WTC11 (cell line): Measurements from ENCODE around the gene PDE8B. TPM values are rescaled to one million over a fixed set of nuclear protein-coding genes. Genes with fewer than 3 reads are reported as not detected.

Experiments used
- ATAC-seq: fragments of 200-7000 bp; cut with Tn5 transposase; 2 replicates; pipeline ENCODE4 v1.10.0; 2021; ENCODE audit warnings: mild to moderate bottlenecking, moderate library complexity
- CTCF ChIA-PET: fragments of 300-600 bp; sonication (Branson Sonifier 250); formaldehyde crosslinking; loops from one replicate; lab custom pipeline; 2021; ENCODE audit warnings: antibody characterized with exemption; lab: Charles Lee
- POLR2A ChIA-PET: fragments of 350-600 bp; sonication (Branson Sonifier 250); formaldehyde crosslinking; loops from one replicate; lab custom pipeline; 2021; ENCODE audit warnings: antibody characterized with exemption; lab: Charles Lee
- DNase-seq: peaks from one replicate; pipeline ENCODE4 v3.0.0; 2021; ENCODE audit warnings: low spot score
- H3K27ac Mint-ChIP-seq: 2 replicates; pipeline ENCODE4 v1.8.0; 2021; ENCODE audit warnings: mixed read lengths
- H3K27me3 Mint-ChIP-seq: 2 replicates; pipeline ENCODE4 v1.8.0; 2021; ENCODE audit warnings: low read depth, mild to moderate bottlenecking, moderate library complexity, mixed read lengths
- H3K36me3 Mint-ChIP-seq: 2 replicates; pipeline ENCODE4 v1.8.0; 2021; ENCODE audit warnings: mixed read lengths
- H3K4me1 Mint-ChIP-seq: 2 replicates; pipeline ENCODE4 v1.8.0; 2022; ENCODE audit warnings: mixed read lengths
- H3K4me3 Mint-ChIP-seq: 2 replicates; pipeline ENCODE4 v1.8.0; 2021; ENCODE audit warnings: mild to moderate bottlenecking, moderate library complexity, mixed read lengths
- H3K9me3 Mint-ChIP-seq: 2 replicates; pipeline ENCODE4 v1.8.0; 2021; ENCODE audit warnings: mixed read lengths
- ARID4B ChIP-seq: sonication (generic); formaldehyde crosslinking; IDR thresholded peaks from 2 replicates; pipeline ENCODE4 v1.8.0; 2023; ENCODE audit warnings: missing genetic modification reagents, mild to moderate bottlenecking, borderline replicate concordance
- CTCF ChIP-seq: fragments of 200-600 bp; IDR thresholded peaks from 2 replicates; pipeline ENCODE4 v1.8.0; 2022; ENCODE audit warnings: antibody characterized with exemption
- E2F4 ChIP-seq: sonication (generic); formaldehyde crosslinking; IDR thresholded peaks from 2 replicates; pipeline ENCODE4 v1.8.1; 2022; ENCODE audit warnings: low read depth, mild to moderate bottlenecking, moderate library complexity, missing genetic modification reagents, borderline replicate concordance
- ELF4 ChIP-seq: sonication (generic); formaldehyde crosslinking; IDR thresholded peaks from 2 replicates; pipeline ENCODE4 v1.8.1; 2022; ENCODE audit warnings: low read depth, mild to moderate bottlenecking, moderate library complexity, missing genetic modification reagents
- EMX1 ChIP-seq: fragments of 250-450 bp; sonication (Bioruptor Pico); IDR thresholded peaks from 2 replicates; pipeline ENCODE4 v1.8.0; 2021; ENCODE audit warnings: mild to moderate bottlenecking
- ERG ChIP-seq: fragments of 250-450 bp; sonication (Bioruptor Pico); IDR thresholded peaks from 2 replicates; pipeline ENCODE4 v1.8.0; 2021; ENCODE audit warnings: mild to moderate bottlenecking
- FOXK1 ChIP-seq: sonication (generic); formaldehyde crosslinking; IDR thresholded peaks from 2 replicates; pipeline ENCODE4 v1.8.0; 2022; ENCODE audit warnings: mild to moderate bottlenecking, moderate library complexity, missing genetic modification reagents
- HMGXB4 ChIP-seq: sonication (generic); formaldehyde crosslinking; IDR thresholded peaks from 2 replicates; pipeline ENCODE4 v1.8.1; 2023; ENCODE audit warnings: mild to moderate bottlenecking, moderate library complexity, missing genetic modification reagents
- NR3C1 ChIP-seq: sonication (generic); formaldehyde crosslinking; conservative IDR thresholded peaks from 2 replicates; pipeline ENCODE4 v1.8.1; 2023; ENCODE audit warnings: low read depth, mild to moderate bottlenecking, missing genetic modification reagents
- PRDM15 ChIP-seq: sonication (generic); formaldehyde crosslinking; IDR thresholded peaks from 2 replicates; pipeline ENCODE4 v1.8.0; 2022; ENCODE audit warnings: missing genetic modification reagents
- SMAD4 ChIP-seq: sonication (generic); formaldehyde crosslinking; IDR thresholded peaks from 2 replicates; pipeline ENCODE4 v1.8.0; 2022; ENCODE audit warnings: mild to moderate bottlenecking, missing genetic modification reagents
- SP1 ChIP-seq: sonication (generic); formaldehyde crosslinking; conservative IDR thresholded peaks from 2 replicates; pipeline ENCODE4 v1.8.1; 2022; ENCODE audit warnings: missing genetic modification reagents
- TEAD1 ChIP-seq: sonication (generic); formaldehyde crosslinking; IDR thresholded peaks from 2 replicates; pipeline ENCODE4 v1.8.0; 2022; ENCODE audit warnings: mild to moderate bottlenecking, missing genetic modification reagents
- ZNF219 ChIP-seq: sonication (generic); formaldehyde crosslinking; IDR thresholded peaks from 2 replicates; pipeline ENCODE4 v1.8.0; 2023; ENCODE audit warnings: missing genetic modification reagents, mild to moderate bottlenecking, borderline replicate concordance
- ZNF416 ChIP-seq: fragments of 250-450 bp; sonication (Bioruptor Pico); IDR thresholded peaks from 2 replicates; pipeline ENCODE4 v1.9.0; 2021; ENCODE audit warnings: mild to moderate bottlenecking, inconsistent platforms
- total RNA-seq: library from RNA; stranded (reverse); gene quantifications from 3 replicates; pipeline ENCODE4 v1.2.3, GENCODE V29; 2021
- TF ChIP-seq, protein P1 (sequence below): sonication (generic); formaldehyde crosslinking; IDR thresholded peaks from 2 replicates; pipeline ENCODE4 v1.8.0; 2023; ENCODE audit warnings: missing genetic modification reagents
- TF ChIP-seq, protein P2 (sequence below): sonication (generic); formaldehyde crosslinking; IDR thresholded peaks from 2 replicates; pipeline ENCODE4 v1.8.1; 2023; ENCODE audit warnings: mild to moderate bottlenecking, missing genetic modification reagents

PDE8B gene
- total RNA-seq, 1 experiment from 2014 or later = 0.31 TPM

- ChIA-PET CTCF (interaction anchor here (1.0 to 1.1 kb wide), 2 partner anchors 26 to 322 kb away, joined by 3 read pairs; partner anchors contain the start of gene WDR41), POLR2A (no interaction called here)
- ATAC-seq (no peak), DNase-seq (no peak)
- Mint-ChIP-seq H3K27me3 (no peaks in the 10 kb centered on the region), H3K4me1 (no peaks in the 10 kb centered on the region; the same call in 1 of the 2 replicates), H3K36me3 (no peaks in the 10 kb centered on the region), H3K9me3 (no peaks in the 10 kb centered on the region), H3K4me3 (no peak overlapping the region), H3K27ac (no peak overlapping the region)
- TF ChIP-seq NR3C1 (CRISPR knock-in tag) (no peak), FOXK1 (no peak), ZNF416 (no peak), ELF4 (CRISPR knock-in tag) (no peak), ERG (no peak), SP1 (CRISPR knock-in tag) (no peak), EMX1 (no peak), SMAD4 (no peak), PRDM15 (CRISPR knock-in tag) (no peak), ARID4B (no peak), HMGXB4 (CRISPR knock-in tag) (no peak), CTCF (no peak), ZNF219 (no peak), TEAD1 (CRISPR knock-in tag) (no peak), E2F4 (CRISPR knock-in tag) (no peak)
- TF ChIP-seq, protein P1, sequence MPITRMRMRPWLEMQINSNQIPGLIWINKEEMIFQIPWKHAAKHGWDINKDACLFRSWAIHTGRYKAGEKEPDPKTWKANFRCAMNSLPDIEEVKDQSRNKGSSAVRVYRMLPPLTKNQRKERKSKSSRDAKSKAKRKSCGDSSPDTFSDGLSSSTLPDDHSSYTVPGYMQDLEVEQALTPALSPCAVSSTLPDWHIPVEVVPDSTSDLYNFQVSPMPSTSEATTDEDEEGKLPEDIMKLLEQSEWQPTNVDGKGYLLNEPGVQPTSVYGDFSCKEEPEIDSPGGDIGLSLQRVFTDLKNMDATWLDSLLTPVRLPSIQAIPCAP (CRISPR knock-in tag) = no peak
- TF ChIP-seq, protein P2, sequence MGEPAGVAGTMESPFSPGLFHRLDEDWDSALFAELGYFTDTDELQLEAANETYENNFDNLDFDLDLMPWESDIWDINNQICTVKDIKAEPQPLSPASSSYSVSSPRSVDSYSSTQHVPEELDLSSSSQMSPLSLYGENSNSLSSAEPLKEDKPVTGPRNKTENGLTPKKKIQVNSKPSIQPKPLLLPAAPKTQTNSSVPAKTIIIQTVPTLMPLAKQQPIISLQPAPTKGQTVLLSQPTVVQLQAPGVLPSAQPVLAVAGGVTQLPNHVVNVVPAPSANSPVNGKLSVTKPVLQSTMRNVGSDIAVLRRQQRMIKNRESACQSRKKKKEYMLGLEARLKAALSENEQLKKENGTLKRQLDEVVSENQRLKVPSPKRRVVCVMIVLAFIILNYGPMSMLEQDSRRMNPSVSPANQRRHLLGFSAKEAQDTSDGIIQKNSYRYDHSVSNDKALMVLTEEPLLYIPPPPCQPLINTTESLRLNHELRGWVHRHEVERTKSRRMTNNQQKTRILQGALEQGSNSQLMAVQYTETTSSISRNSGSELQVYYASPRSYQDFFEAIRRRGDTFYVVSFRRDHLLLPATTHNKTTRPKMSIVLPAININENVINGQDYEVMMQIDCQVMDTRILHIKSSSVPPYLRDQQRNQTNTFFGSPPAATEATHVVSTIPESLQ (CRISPR knock-in tag) = no peak
Observed at GRCh38 chr5:77170196-77170890, 40.1 kb upstream of the PDE8B start.
